GM12875 (cell line): ENCODE data around the gene PGBD1.
A peak's percentile ranks its signal among the peaks of the same experiment; 100 is the strongest.

ENCODE experiments used
- H3K4me3 ChIP-seq: one replicate; pipeline ENCODE4 v1.5.1; 2011; ENCODE audit warnings: low read depth, low read length, control low read depth
- CTCF ChIP-seq: IDR thresholded peaks from 2 replicates; pipeline ENCODE4 v1.5.1; 2011; ENCODE audit warnings: low read depth, mild to moderate bottlenecking, control low read depth, inconsistent platforms, low read length, moderate library complexity, borderline replicate concordance; ENCODE audit not compliant: insufficient read depth

Gene PGBD1

GRCh38 chr6:28343898-28344677 lies 62.7 kb downstream of the PGBD1 start:
- TF ChIP-seq CTCF: no peak
- H3K4me3 ChIP-seq: no peak overlapping the region

GRCh38 chr6:28345201-28345600 lies 63.8 kb downstream of the PGBD1 start:
- no peak overlapping the region for H3K4me3 ChIP-seq
- no peak for TF ChIP-seq CTCF

- TF ChIP-seq CTCF: no peak
- H3K4me3 ChIP-seq: no peak overlapping the region
Measured at GRCh38 chr6:28347119-28347518, 65.7 kb downstream of the PGBD1 start.

GRCh38 chr6:28349344-28349891 lies 68.0 kb downstream of the PGBD1 start:
- peak overlapping the region; percentile 64 for H3K4me3 ChIP-seq
- no peak for TF ChIP-seq CTCF

GRCh38 chr6:28349892-28350737 lies 68.7 kb downstream of the PGBD1 start, which contains the start of gene ZKSCAN3:
Gene ZKSCAN3, plus strand, starts transcription at chr6:28349947. Its CDS starts 9,640 bp downstream, at chr6:28359587.
- TF ChIP-seq CTCF: no peak
- peak within 1 kb of the TSS; percentile 64 for H3K4me3 ChIP-seq

GRCh38 chr6:28351087-28351486 lies 69.7 kb downstream of the PGBD1 start:
- no peak for TF ChIP-seq CTCF
- no peak overlapping the region for H3K4me3 ChIP-seq
